ENCODE results near the gene TTN. TPM values are rescaled to one million over a fixed set of nuclear protein-coding genes. Genes with fewer than 3 reads are reported as not detected.
A peak's percentile ranks its signal among the peaks of the same experiment; 100 is the strongest.

TTN gene
- total RNA-seq, 2 donors from 2014 or later: 1,330 to 3,257 TPM

DNA sequence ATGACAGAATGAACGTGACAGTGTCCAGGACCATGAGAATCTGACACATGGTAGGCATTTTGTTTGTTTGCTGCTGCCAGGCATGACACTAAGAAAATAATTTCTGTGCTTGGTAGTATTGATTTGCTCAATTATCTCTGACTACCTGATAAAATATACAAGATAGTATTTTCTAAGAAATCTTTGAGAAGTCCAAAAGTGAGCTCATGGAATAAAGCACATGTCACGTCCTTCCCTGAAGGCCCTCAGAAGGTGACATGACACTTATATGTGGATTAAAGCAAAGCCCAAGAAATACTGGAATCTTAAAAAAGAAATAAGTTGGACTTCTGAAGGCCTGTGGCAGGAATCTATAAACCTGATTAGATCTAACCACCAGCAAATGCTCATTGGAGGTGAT is 3.8 kb upstream of the TTN start:
- Histone ChIP-seq H3K4me3 (no peak overlapping the region), H3K9me3 (no peaks in the 10 kb centered on the region), H3K4me1 (peaks cover 0 to 4% of the 10 kb centered on the region in 2 donors), H3K27me3 (no peaks in the 10 kb centered on the region), H3K36me3 (no peaks in the 10 kb centered on the region), H3K27ac (no peak overlapping the region)
- TF ChIP-seq, protein P1, sequence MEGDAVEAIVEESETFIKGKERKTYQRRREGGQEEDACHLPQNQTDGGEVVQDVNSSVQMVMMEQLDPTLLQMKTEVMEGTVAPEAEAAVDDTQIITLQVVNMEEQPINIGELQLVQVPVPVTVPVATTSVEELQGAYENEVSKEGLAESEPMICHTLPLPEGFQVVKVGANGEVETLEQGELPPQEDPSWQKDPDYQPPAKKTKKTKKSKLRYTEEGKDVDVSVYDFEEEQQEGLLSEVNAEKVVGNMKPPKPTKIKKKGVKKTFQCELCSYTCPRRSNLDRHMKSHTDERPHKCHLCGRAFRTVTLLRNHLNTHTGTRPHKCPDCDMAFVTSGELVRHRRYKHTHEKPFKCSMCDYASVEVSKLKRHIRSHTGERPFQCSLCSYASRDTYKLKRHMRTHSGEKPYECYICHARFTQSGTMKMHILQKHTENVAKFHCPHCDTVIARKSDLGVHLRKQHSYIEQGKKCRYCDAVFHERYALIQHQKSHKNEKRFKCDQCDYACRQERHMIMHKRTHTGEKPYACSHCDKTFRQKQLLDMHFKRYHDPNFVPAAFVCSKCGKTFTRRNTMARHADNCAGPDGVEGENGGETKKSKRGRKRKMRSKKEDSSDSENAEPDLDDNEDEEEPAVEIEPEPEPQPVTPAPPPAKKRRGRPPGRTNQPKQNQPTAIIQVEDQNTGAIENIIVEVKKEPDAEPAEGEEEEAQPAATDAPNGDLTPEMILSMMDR (IDR thresholded peaks at IDR 0.05): no peak
- no peak for DNase-seq (ENCODE audit: low spot score)

DNA sequence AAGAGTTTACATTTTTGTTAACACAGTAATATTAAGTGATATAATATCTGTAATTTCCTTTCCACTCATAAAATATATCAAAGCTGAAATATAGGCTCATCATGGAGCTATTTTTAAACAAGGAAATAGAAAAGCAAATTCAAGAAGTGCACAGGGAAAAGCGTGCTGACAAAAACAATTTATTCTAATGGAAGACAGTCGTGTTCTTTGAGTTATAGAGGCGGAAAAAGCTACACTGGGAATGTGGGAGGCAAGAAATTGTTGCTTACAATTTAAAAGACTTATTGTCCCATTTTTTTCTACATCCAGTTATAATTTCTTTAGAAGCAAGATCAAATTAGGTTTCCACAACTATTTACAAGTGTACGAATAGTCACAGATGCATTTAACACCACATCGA is 3.2 kb upstream of the TTN start:
- H3K27me3 ChIP-seq: no peaks in the 10 kb centered on the region
- peaks cover 6% of the 10 kb centered on the region for H3K36me3 ChIP-seq
- no peaks in the 10 kb centered on the region for H3K9me3 ChIP-seq
- TF ChIP-seq, protein P1 (IDR thresholded peaks at IDR 0.05): no peak
- no peak overlapping the region for H3K4me3 ChIP-seq
- no peak overlapping the region for H3K27ac ChIP-seq
- peaks cover 0 to 4% of the 10 kb centered on the region in 2 donors for H3K4me1 ChIP-seq
- DNase-seq (ENCODE audit: low spot score): no peak

DNA sequence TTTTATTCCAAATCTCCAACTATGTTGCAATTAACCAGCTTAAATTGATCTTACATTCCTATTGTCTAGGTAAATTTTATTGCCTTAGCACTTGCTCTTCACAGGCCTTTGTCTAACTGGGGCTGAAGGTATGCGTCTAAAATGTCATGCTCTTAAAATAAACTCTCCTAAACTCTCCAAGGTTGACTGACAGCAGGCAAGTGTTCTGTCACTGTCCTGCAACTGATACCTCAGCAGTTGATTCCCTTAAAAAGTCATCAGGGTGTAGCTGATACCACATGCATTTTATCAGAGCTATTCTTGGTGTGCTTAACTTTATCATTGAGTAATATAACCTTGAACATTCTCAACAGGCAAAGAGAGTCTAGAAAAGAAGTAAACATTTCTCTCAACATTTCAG is 680 bp downstream of the TTN start:
- TF ChIP-seq, protein P1 (IDR thresholded peaks at IDR 0.05): no peak
- H3K4me3 ChIP-seq: peak overlapping the region; percentile 50 to 56
- H3K9me3 ChIP-seq: no peaks in the 10 kb centered on the region
- peaks cover 0 to 4% of the 10 kb centered on the region in 2 donors for H3K4me1 ChIP-seq
- DNase-seq (ENCODE audit: low spot score): no peak
- peak overlapping the region; percentile 85 to 92 for H3K27ac ChIP-seq
- peaks cover 45% of the 10 kb centered on the region for H3K36me3 ChIP-seq
- no peaks in the 10 kb centered on the region for H3K27me3 ChIP-seq

DNA sequence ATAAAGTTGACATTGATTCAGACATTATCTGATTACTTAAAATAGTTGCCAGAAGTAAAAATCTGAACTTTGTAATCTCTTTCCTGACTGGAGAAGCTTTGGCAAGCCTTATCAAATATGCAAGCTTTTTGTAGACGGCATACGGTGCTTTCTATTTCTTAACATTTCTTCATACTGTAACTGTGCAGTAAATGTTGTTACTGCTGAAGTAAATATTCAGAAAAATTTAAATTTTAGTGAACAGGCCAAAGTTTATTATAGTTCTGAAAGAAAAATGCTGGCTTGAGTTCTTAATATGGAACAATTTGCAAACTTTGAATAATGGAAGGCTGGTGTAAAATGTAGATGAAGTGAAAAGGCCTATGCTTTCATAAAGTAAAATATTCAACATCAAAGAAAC is 1.8 kb downstream of the TTN start:
- Histone ChIP-seq H3K36me3 (peaks cover 56% of the 10 kb centered on the region), H3K27me3 (no peaks in the 10 kb centered on the region), H3K9me3 (no peaks in the 10 kb centered on the region), H3K27ac (peak overlapping the region; percentile 85 to 92), H3K4me1 (no peaks in the 10 kb centered on the region), H3K4me3 (peak overlapping the region; percentile 46 to 56)
- TF ChIP-seq, protein P1 (IDR thresholded peaks at IDR 0.05): no peak
- DNase-seq (ENCODE audit: low spot score): no peak

DNA sequence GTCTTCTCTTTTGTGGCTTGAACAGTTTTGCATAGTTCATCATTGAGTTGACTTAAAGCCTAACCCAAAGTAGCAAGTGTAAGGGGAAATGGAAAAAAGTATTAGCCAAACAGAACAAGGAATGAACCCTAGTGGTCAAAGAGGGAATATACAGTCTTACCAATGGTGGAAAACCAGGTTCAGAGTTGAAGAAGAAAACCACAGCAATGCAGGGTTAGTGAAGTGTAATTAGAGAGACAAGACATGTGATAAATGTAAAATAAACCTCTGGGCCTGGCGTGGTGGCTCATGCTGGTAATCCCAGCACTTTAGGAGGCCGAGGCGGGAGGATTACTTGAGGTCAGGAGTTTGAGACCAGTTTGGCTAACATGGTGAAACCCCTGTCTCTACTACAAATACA is 2.4 kb downstream of the TTN start:
- Histone ChIP-seq H3K4me1 (peaks cover 0 to 4% of the 10 kb centered on the region in 2 donors), H3K9me3 (no peaks in the 10 kb centered on the region), H3K27me3 (no peaks in the 10 kb centered on the region), H3K4me3 (peak overlapping the region; percentile 46 to 56), H3K27ac (peak overlapping the region; percentile 85 to 92), H3K36me3 (peaks cover 62% of the 10 kb centered on the region)
- TF ChIP-seq, protein P1 (IDR thresholded peaks at IDR 0.05): peak; percentile 29 to 62
- no peak for DNase-seq (ENCODE audit: low spot score)

DNA sequence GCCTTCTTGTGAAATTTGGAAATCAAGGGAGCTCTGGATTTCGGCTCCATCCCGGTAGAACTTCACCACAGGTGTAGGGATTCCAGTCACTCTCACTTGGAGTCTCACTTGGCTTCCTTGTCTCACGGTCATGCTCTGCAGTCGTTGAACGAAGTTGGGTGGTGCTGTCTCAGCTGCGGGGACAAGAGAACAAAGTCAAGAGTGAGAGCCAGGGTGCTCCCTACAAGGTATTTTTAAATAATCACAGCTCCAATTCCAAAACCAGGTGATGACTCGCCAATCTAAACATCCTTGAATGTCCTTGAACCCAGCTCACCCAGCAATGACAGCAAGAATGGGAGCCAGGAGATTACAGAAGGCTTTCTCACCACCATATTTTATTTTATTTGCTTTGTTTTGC is 6.7 kb downstream of the TTN start:
- no peak for DNase-seq (ENCODE audit: low spot score)

More for the DNA sequence above, 6.7 kb downstream of the TTN start:
- Histone ChIP-seq H3K4me3 (peak overlapping the region; percentile 2 to 56), H3K36me3 (peaks cover 99% of the 10 kb centered on the region), H3K4me1 (peaks cover 0 to 4% of the 10 kb centered on the region in 2 donors), H3K27me3 (no peaks in the 10 kb centered on the region), H3K9me3 (no peaks in the 10 kb centered on the region), H3K27ac (peak overlapping the region; percentile 85 to 92)
- TF ChIP-seq, protein P1 (IDR thresholded peaks at IDR 0.05): no peak

Data from right atrium auricular region (tissue), 2 donors.